Measurements from ENCODE around the gene APOH.

GRCh38 chr17:66185862-66186261, 43.4 kb downstream of the APOH start:
- TF ChIP-seq, protein P1, sequence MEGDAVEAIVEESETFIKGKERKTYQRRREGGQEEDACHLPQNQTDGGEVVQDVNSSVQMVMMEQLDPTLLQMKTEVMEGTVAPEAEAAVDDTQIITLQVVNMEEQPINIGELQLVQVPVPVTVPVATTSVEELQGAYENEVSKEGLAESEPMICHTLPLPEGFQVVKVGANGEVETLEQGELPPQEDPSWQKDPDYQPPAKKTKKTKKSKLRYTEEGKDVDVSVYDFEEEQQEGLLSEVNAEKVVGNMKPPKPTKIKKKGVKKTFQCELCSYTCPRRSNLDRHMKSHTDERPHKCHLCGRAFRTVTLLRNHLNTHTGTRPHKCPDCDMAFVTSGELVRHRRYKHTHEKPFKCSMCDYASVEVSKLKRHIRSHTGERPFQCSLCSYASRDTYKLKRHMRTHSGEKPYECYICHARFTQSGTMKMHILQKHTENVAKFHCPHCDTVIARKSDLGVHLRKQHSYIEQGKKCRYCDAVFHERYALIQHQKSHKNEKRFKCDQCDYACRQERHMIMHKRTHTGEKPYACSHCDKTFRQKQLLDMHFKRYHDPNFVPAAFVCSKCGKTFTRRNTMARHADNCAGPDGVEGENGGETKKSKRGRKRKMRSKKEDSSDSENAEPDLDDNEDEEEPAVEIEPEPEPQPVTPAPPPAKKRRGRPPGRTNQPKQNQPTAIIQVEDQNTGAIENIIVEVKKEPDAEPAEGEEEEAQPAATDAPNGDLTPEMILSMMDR (conservative IDR thresholded peaks at IDR 0.05), result no peak
- no peak for TF ChIP-seq ZFX (IDR thresholded peaks at IDR 0.05)

Data from C4-2B (cell line).